ENCODE data around the gene SLC24A5. TPM values are rescaled to one million over a fixed set of nuclear protein-coding genes. Genes with fewer than 3 reads are reported as not detected.
A peak's percentile ranks its signal among the peaks of the same experiment; 100 is the strongest.

The SLC24A5 gene
- total and polyA plus RNA-seq, 2 of the 4 experiments (the other 2 are of a cell fraction) = not detected

GRCh38 chr15:48178648-48178931 lies 57.8 kb downstream of the SLC24A5 start:
- Histone ChIP-seq H3K79me1 (ENCODE audit: low read depth in 1 of 2, low read length in 2 of 2) (peaks cover 11 to 15% of the 10 kb centered on the region in 2 experiments), H3K4me1 (ENCODE audit: control insufficient read depth, insufficient read depth, low read length) (no peaks in the 10 kb centered on the region; the same call in 1 of the 2 replicates), H3K27ac (ENCODE audit: insufficient read depth, low read length) (no peak overlapping the region), H2AK9ac (replicated peaks; ENCODE audit: low read depth, low read length, poor library complexity) (no peak overlapping the region), H2BK20ac (ENCODE audit: low read depth, low read length) (no peak overlapping the region), H3K4ac (ENCODE audit: low read depth, low read length) (no peak overlapping the region), H4K91ac (ENCODE audit: insufficient read depth, low read depth, low read length) (no peak overlapping the region), H3K9me1 (ENCODE audit: insufficient read depth, low read length) (no peaks in the 10 kb centered on the region), H3K23ac (ENCODE audit: low read depth, low read length) (peak overlapping the region; percentile 22; the same call in 1 of the 2 replicates), H3K14ac (replicated peaks; ENCODE audit: low read depth, low read length) (no peak overlapping the region), H3K4me2 (ENCODE audit: low read depth, low read length) (peak overlapping the region; percentile 89; the same call in 1 of the 2 replicates), H2BK5ac (ENCODE audit: low read depth, low read length, poor library complexity, severe bottlenecking) (no peak overlapping the region), H4K20me1 (ENCODE audit: insufficient read depth, low read length) (no peaks in the 10 kb centered on the region), H3K36me3 (ENCODE audit: control insufficient read depth, insufficient read depth, low read length) (no peaks in the 10 kb centered on the region), H3K18ac (ENCODE audit: low read depth, low read length) (no peak overlapping the region), H3K4me3 (ENCODE audit: insufficient read depth, low read depth, low read length) (peak overlapping the region; percentile 93; the same call in 1 of the 2 replicates), H2BK120ac (ENCODE audit: low read depth, low read length) (no peak overlapping the region), H3K56ac (ENCODE audit: extremely low read depth, insufficient read depth, low read length) (no peak overlapping the region), H2AFZ (replicated peaks; ENCODE audit: low read length, poor library complexity) (peak overlapping the region; percentile 94), H2BK15ac (ENCODE audit: low read depth, low read length) (no peak overlapping the region), H3K27me3 (ENCODE audit: control insufficient read depth, insufficient read depth, low read length) (0 out of 2 replicates have a peak, but pooled peaks cover 2% of the 10 kb centered on the region), H4K8ac (ENCODE audit: low read depth in 2 of 2, low read length in 2 of 2) (peak overlapping the region; percentile 44 to 85), H3K9me3 (ENCODE audit: control insufficient read depth, insufficient read depth, low read length) (no peaks in the 10 kb centered on the region), H4K5ac (ENCODE audit: low read depth, low read length) (no peak overlapping the region), H2AK5ac (ENCODE audit: low read depth, low read length) (no peak overlapping the region), H3K9ac (ENCODE audit: low read depth, low read length) (no peak overlapping the region; the same call in 1 of the 2 replicates)
- ChIA-PET CTCF (no interaction called here), POLR2A (ENCODE audit: unreplicated experiment) (no interaction called here)
- WGBS, 2 experiments (ENCODE audit: extremely low coverage in 2 of 2, insufficient read length in 1 of 2) = no CpG with 5 or more reads among the region's 1 CpG
- no peak for DNase-seq
- intact Hi-C loops (cut with micrococcal nuclease) (no loop called here), dilution Hi-C loops (cut with HindIII; ENCODE audit: low sequenced_read_pairs, unreplicated experiment) (no loop called here), in situ Hi-C loops (cut with MboI; ENCODE audit: low sequenced_read_pairs) (no loop called here)
- no TSS peak for BruUV-seq (replicated peaks)
- ATAC-seq (ENCODE audit: low read depth) = no peak
- TF ChIP-seq CTCF (conservative IDR thresholded peaks at IDR 0.05; ENCODE audit: low read depth, low read length) = no peak
- TF ChIP-seq POLR2A (IDR thresholded peaks at IDR 0.05; ENCODE audit: low read depth, low read length) = no peak
- no peak for TF ChIP-seq MAFK (IDR thresholded peaks at IDR 0.05; ENCODE audit: low read depth, low read length)
- no peak for TF ChIP-seq CEBPB (IDR thresholded peaks at IDR 0.05; ENCODE audit: low read depth, low read length)
- TF ChIP-seq RCOR1 (IDR thresholded peaks at IDR 0.05; ENCODE audit: insufficient replicate concordance, low read length) = no peak
- no peak for TF ChIP-seq CHD1 (IDR thresholded peaks at IDR 0.05; ENCODE audit: low read depth, low read length)
- TF ChIP-seq SMC3 (IDR thresholded peaks at IDR 0.05; ENCODE audit: low read depth, low read length) = no peak
- TF ChIP-seq ELK1 (IDR thresholded peaks at IDR 0.05; ENCODE audit: borderline replicate concordance, low read depth, low read length) = no peak
- TF ChIP-seq RFX5 (IDR thresholded peaks at IDR 0.05; ENCODE audit: low read depth, low read length) = no peak
- TF ChIP-seq NFE2L2 (IDR thresholded peaks at IDR 0.05; ENCODE audit: low read depth, low read length) = no peak
